Transverse colon (tissue), 4 donors: ENCODE data around the gene EXT2. TPM values are rescaled to one million over a fixed set of nuclear protein-coding genes. Genes with fewer than 3 reads are reported as not detected.

ENCODE experiments used
- DNase-seq: peaks from one replicate; pipeline ENCODE4 v3.0.0-alpha.2; 2019
- H3K27ac ChIP-seq, 4 donors: fragments of 200-600 bp; sonication (generic); 2 replicates each; pipeline ENCODE4 v1.5.1; 2016 to 2018; ENCODE audit warnings: inconsistent platforms in 4 of 4
- H3K27me3 ChIP-seq: fragments of 200-600 bp; sonication (generic); 2 replicates; pipeline ENCODE4 v1.5.1; 2017; ENCODE audit warnings: inconsistent platforms
- H3K36me3 ChIP-seq, 4 donors: fragments of 200-600 bp; sonication (generic); 2 replicates each; pipeline ENCODE4 v1.5.1; 2017 to 2019; ENCODE audit warnings: inconsistent platforms in 4 of 4
- H3K4me1 ChIP-seq, 4 donors: fragments of 200-600 bp; sonication (generic); 2 replicates each; pipeline ENCODE4 v1.5.1; 2017 to 2020; ENCODE audit warnings: inconsistent platforms in 4 of 4
- H3K4me3 ChIP-seq, 4 donors: fragments of 200-600 bp; sonication (generic); 1 replicate in 1 of 4; 2 replicates in 3 of 4; pipeline versions ENCODE4 v1.5.1 to v1.6.1; 2017 to 2019; ENCODE audit warnings: inconsistent platforms in 4 of 4
- H3K9me3 ChIP-seq, 2 donors: fragments of 200-600 bp; sonication (generic); 2 replicates each; pipeline ENCODE4 v1.5.1; 2017 to 2019; ENCODE audit warnings: inconsistent platforms in 2 of 2
- EP300 ChIP-seq: sonication (generic); formaldehyde crosslinking; IDR thresholded peaks from one replicate; pipeline ENCODE4 v1.6.1; 2017; ENCODE audit warnings: antibody characterized with exemption, low read depth
- POLR2A ChIP-seq: fragments of 450-650 bp; IDR thresholded peaks from one replicate; pipeline ENCODE4 v1.6.1; 2016; ENCODE audit warnings: antibody characterized with exemption, mild to moderate bottlenecking, moderate library complexity
- POLR2AphosphoS5 ChIP-seq, 3 donors: sonication (generic); formaldehyde crosslinking; IDR thresholded peaks; one replicate each; pipeline ENCODE4 v1.6.1; 2016; ENCODE audit warnings: antibody characterized with exemption in 3 of 3
- WGBS, 2 donors: methylation state at CpG; one replicate each; pipeline ENCODE4 v1.1.5; 2018; ENCODE audit warnings: low coverage in 1 of 2; 5-methylcytosine and 5-hydroxymethylcytosine counted together
- in situ Hi-C, 4 donors: fragments of 200-750 bp; cut with MboI; loops; one replicate each; pipeline versions ENCODE4 v1.15.0 to v1.15.1; 2017; ENCODE audit warnings: low sequenced_read_pairs in 3 of 4, low pct_ligation_motif_present in 1 of 4, low pct_unique_long_range_greater_than_20kb in 1 of 4
- intact Hi-C: fragments of 100-400 bp; cut with DNase I; formaldehyde crosslinking; loops from one replicate; pipeline ENCODE4 v1.15.1; 2023; ENCODE audit warnings: low total_unique reads
- total RNA-seq, 4 donors: library from RNA; depleted of rRNA; stranded (reverse); fragments of >200 nt; gene quantifications; one replicate each; pipeline ENCODE4 v1.1.0, GENCODE V29; 2016
- TF ChIP-seq, protein P1 (sequence below), 5 experiments: fragments of 200-600 bp in 3 of 5; fragments of 450-650 bp in 2 of 5; sonication (generic) in 3 of 5; IDR thresholded peaks; 1 replicate in 2 of 5; 2 replicates in 3 of 5; pipeline ENCODE4 v1.5.1; 2016 to 2017; ENCODE audit warnings: antibody characterized with exemption in 5 of 5, inconsistent platforms in 3 of 5, mild to moderate bottlenecking in 2 of 5, moderate library complexity in 1 of 5

Gene EXT2
- total RNA-seq, 4 donors from 2014 or later: 32.2 to 82.9 (median 59.6) TPM

DNA sequence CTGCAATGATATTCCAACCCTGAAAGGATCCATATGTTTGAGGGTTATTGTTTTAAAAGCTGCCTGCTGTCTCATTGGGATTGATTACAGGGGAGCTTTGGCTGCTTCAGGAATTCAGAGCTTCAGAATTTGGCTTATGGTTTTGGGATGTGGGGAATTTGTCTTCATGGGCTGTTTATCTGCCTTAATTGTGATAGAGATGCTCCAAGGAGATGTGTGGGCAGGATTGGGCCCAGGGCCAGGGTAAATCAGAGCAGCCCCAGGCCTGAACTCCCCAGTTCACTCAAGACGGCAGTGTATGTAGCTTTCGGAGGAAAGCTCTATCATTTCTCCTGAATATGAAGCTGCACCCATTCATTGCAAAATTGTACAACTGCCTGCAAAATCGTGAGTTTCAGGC lies 126.0 kb downstream of the EXT2 start:
- Histone ChIP-seq H3K27me3 (no peaks in the 10 kb centered on the region), H3K9me3 (no peaks in the 10 kb centered on the region), H3K36me3 (no peaks in the 10 kb centered on the region), H3K4me1 (no peaks in the 10 kb centered on the region), H3K27ac (no peak overlapping the region), H3K4me3 (no peak overlapping the region)
- TF ChIP-seq, protein P1, sequence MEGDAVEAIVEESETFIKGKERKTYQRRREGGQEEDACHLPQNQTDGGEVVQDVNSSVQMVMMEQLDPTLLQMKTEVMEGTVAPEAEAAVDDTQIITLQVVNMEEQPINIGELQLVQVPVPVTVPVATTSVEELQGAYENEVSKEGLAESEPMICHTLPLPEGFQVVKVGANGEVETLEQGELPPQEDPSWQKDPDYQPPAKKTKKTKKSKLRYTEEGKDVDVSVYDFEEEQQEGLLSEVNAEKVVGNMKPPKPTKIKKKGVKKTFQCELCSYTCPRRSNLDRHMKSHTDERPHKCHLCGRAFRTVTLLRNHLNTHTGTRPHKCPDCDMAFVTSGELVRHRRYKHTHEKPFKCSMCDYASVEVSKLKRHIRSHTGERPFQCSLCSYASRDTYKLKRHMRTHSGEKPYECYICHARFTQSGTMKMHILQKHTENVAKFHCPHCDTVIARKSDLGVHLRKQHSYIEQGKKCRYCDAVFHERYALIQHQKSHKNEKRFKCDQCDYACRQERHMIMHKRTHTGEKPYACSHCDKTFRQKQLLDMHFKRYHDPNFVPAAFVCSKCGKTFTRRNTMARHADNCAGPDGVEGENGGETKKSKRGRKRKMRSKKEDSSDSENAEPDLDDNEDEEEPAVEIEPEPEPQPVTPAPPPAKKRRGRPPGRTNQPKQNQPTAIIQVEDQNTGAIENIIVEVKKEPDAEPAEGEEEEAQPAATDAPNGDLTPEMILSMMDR (IDR thresholded peaks at IDR 0.05): no peak
- no peak for TF ChIP-seq POLR2A
- TF ChIP-seq EP300: no peak
- no peak for TF ChIP-seq POLR2AphosphoS5 (IDR thresholded peaks at IDR 0.05)
- in situ Hi-C loops: no loop called here
- WGBS, 2 donors: 60 to 82% methylated on average over 1 to 3 of the region's 3 CpGs
- intact Hi-C loops: no loop called here
- no peak for DNase-seq

DNA sequence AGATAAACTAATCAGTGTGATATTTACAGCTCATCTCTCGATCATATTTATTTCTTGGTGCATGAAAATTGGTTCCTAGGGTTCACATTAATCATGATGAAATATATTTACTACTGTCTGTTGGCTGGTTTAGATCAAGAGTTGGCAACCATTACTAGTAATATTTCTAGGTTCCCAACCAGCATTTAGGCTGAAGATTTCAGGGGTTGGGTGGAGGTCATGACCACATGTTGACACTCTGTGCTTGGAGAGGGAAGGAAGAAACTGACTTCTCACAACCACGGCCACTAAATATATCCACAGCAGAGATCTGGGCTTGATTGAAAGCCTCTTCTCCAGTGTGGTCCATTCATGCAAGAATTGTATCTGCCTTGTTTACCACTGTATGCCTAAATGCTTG lies 126.5 kb downstream of the EXT2 start:
- WGBS, 2 donors: 63 to 78% methylated on average over 2 of the region's 2 CpGs

DNA sequence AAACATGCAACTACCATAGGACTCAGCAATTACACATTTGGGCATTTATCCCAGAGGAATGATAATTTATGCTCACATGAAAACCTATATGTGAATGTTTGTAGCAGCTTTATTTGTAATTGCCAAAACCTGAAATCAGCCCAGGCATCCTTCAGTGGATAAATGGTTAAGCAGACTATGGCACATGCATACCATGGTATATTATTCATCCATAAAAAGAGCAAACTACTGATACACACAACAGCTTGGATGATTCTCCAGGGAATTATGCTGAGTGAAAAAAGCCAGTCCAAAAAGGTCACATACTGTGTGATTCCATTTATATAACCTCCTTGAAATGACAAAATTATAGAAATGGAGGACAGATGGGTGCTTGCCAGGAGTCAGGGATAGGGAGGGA lies 127.8 kb downstream of the EXT2 start:
- in situ Hi-C loops (no loop called here), intact Hi-C loops (no loop called here)
- Histone ChIP-seq H3K4me1 (no peaks in the 10 kb centered on the region), H3K27ac (no peak overlapping the region), H3K27me3 (no peaks in the 10 kb centered on the region), H3K36me3 (no peaks in the 10 kb centered on the region), H3K9me3 (no peaks in the 10 kb centered on the region), H3K4me3 (no peak overlapping the region)
- DNase-seq: no peak
- TF ChIP-seq, protein P1 (IDR thresholded peaks at IDR 0.05): no peak
- TF ChIP-seq POLR2AphosphoS5 (IDR thresholded peaks at IDR 0.05): no peak
- no peak for TF ChIP-seq EP300
- no peak for TF ChIP-seq POLR2A

More for the DNA sequence above, 126.5 kb downstream of the EXT2 start:
- Histone ChIP-seq H3K4me3 (no peak overlapping the region), H3K27ac (no peak overlapping the region), H3K36me3 (no peaks in the 10 kb centered on the region), H3K27me3 (no peaks in the 10 kb centered on the region), H3K9me3 (no peaks in the 10 kb centered on the region), H3K4me1 (no peaks in the 10 kb centered on the region)
- no peak for TF ChIP-seq POLR2A
- no peak for TF ChIP-seq EP300
- TF ChIP-seq, protein P1 (IDR thresholded peaks at IDR 0.05): no peak
- TF ChIP-seq POLR2AphosphoS5 (IDR thresholded peaks at IDR 0.05): no peak
- DNase-seq: no peak
- in situ Hi-C loops (no loop called here), intact Hi-C loops (no loop called here)

DNA sequence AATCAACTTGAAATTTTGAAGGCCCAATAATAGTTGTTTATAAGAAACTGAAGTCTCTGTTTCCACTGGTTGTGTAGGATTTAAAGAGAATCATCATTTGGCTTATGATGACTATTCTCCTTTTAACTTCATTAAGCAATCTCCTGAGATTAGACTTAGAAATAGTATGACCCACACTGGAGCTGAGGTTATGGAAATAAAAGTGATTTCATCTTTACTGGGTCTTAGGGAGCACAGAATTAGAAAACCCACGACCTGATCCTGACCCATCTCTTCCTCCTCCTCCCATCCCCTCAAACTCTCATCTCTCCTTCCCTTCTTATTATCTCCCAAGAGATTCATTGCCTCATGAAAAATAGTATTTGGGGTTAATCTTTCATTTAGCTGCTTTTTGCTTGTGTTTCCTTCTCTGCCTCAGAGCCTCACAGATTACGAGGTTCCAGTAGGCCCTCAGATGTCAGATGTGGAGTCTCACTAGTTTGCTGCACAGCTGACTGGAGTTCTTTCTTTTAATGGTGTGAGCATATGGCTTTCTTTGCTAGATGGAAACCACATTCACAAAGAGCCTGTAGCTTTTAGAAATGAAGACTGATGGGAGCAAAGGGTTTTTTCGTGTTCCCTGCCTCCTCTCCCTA lies 129.5 kb downstream of the EXT2 start:
- in situ Hi-C loops (no loop called here), intact Hi-C loops (no loop called here)
- H3K9me3 ChIP-seq: no peaks in the 10 kb centered on the region
- H3K36me3 ChIP-seq: no peaks in the 10 kb centered on the region
- H3K4me1 ChIP-seq: peaks cover 0 to 9% (median 4%) of the 10 kb centered on the region in 4 donors
- no peak overlapping the region for H3K4me3 ChIP-seq
- no peak overlapping the region for H3K27ac ChIP-seq
- no peak for DNase-seq
- 95% methylated on average over 3 of the region's 3 CpGs; no CpG with 5 or more reads in 1 of the 2 donors for WGBS, 2 donors
- H3K27me3 ChIP-seq: no peaks in the 10 kb centered on the region
- TF ChIP-seq EP300: no peak
- no peak for TF ChIP-seq POLR2AphosphoS5 (IDR thresholded peaks at IDR 0.05)
- no peak for TF ChIP-seq POLR2A
- TF ChIP-seq, protein P1 (IDR thresholded peaks at IDR 0.05): no peak
